Left lung (tissue), 10 donors: ENCODE measurements around the gene HRAS. TPM values are rescaled to one million over a fixed set of nuclear protein-coding genes. Genes with fewer than 3 reads are reported as not detected.

Experiments used
- ATAC-seq: fragments of 200-7000 bp; cut with Tn5 transposase; one replicate; pipeline ENCODE4 v1.9.1; 2020; ENCODE audit warnings: moderate library complexity
- DNase-seq, 4 donors: peaks; one replicate each; pipeline ENCODE4 v3.0.0-alpha.2; 2013 to 2020
- H3K27ac ChIP-seq, 2 donors: fragments of 200-600 bp; sonication (generic) in 1 of 2; one replicate each; pipeline versions ENCODE4 v1.5.0 to v1.8.0; 2020 to 2021
- H3K27me3 ChIP-seq, 2 donors: fragments of 200-600 bp; sonication (generic) in 1 of 2; one replicate each; pipeline versions ENCODE4 v1.5.0 to v1.8.0; 2020 to 2021
- H3K36me3 ChIP-seq, 2 donors: fragments of 200-600 bp; sonication (generic) in 1 of 2; one replicate each; pipeline versions ENCODE4 v1.5.0 to v1.8.0; 2020 to 2021
- H3K4me1 ChIP-seq, 2 donors: fragments of 200-600 bp; one replicate each; pipeline ENCODE4 v1.8.0; 2021
- H3K4me3 ChIP-seq, 2 donors: fragments of 200-600 bp; sonication (generic) in 1 of 2; one replicate each; pipeline versions ENCODE4 v1.5.0 to v1.8.0; 2020 to 2021; ENCODE audit warnings: mild to moderate bottlenecking in 1 of 2
- H3K9me3 ChIP-seq, 2 donors: fragments of 200-600 bp; sonication (generic) in 1 of 2; one replicate each; pipeline versions ENCODE4 v1.5.0 to v1.8.0; 2020 to 2021
- CTCF ChIP-seq, 2 donors: fragments of 200-600 bp; sonication (generic) in 1 of 2; IDR thresholded peaks; one replicate each; pipeline versions ENCODE4 v1.5.0 to v1.8.0; 2021; ENCODE audit warnings: antibody characterized with exemption in 2 of 2
- intact Hi-C, 2 donors: fragments of 100-400 bp; cut with DNase I; formaldehyde crosslinking; loops; one replicate each; pipeline versions ENCODE4 v1.11.2 to v1.14.2; 2022
- polyA plus RNA-seq, 6 donors: library from polyadenylated mRNA; unstranded; fragments of 120-200 nt; gene quantifications; one replicate each; pipeline ENCODE4 v1.2.1, GENCODE V29; 2013; ENCODE audit not compliant: insufficient read length in 6 of 6
- total RNA-seq, 2 donors: library from RNA; stranded (reverse); fragmentation: NEBNext Ultra II Directional; extraction: Animal tissue kit (Norgen Biotek cat#: 25700); gene quantifications; one replicate each; pipeline ENCODE4 v1.2.1, GENCODE V29; 2021
- donor health status: DM: no; HTN: yes; CAD: no.
- donor health status: DM: no; HTN: no; CAD: no.

The HRAS gene
- total and polyA plus RNA-seq, 8 donors, result 32.4 to 52.4 (median 37.9) TPM

GRCh38 chr11:499201-500076 is 35.9 kb downstream of the HRAS start:
- no peak for TF ChIP-seq CTCF (IDR thresholded peaks at IDR 0.05)
- Histone ChIP-seq H3K4me3 (no peak overlapping the region), H3K27me3 (no peaks in the 10 kb centered on the region), H3K4me1 (peaks cover 10 to 27% of the 10 kb centered on the region in 2 donors), H3K27ac (no peak overlapping the region), H3K36me3 (peaks cover 0 to 78% of the 10 kb centered on the region in 2 donors), H3K9me3 (no peaks in the 10 kb centered on the region)
- ATAC-seq, result no peak
- peak in 1 of 4 donors; percentile 73 for DNase-seq
- intact Hi-C loops, result no loop called here

GRCh38 chr11:498297-499181 is 36.8 kb downstream of the HRAS start:
- DNase-seq (peak in 1 of 4 donors; percentile 71), ATAC-seq (no peak)
- Histone ChIP-seq H3K36me3 (peaks cover 0 to 87% of the 10 kb centered on the region in 2 donors), H3K4me1 (peaks cover 5 to 18% of the 10 kb centered on the region in 2 donors), H3K4me3 (no peak overlapping the region), H3K27ac (no peak overlapping the region), H3K27me3 (no peaks in the 10 kb centered on the region), H3K9me3 (no peaks in the 10 kb centered on the region)
- intact Hi-C loops, result no loop called here
- TF ChIP-seq CTCF (IDR thresholded peaks at IDR 0.05), result no peak

- peaks cover 0 to 10% of the 10 kb centered on the region in 2 donors for H3K4me1 ChIP-seq
- ATAC-seq (no peak), DNase-seq (peak in 1 of 4 donors; percentile 59)
- intact Hi-C loops, result no loop called here
- no peaks in the 10 kb centered on the region for H3K27me3 ChIP-seq
- H3K9me3 ChIP-seq, result no peaks in the 10 kb centered on the region
- H3K27ac ChIP-seq, result no peak overlapping the region
- H3K4me3 ChIP-seq, result no peak overlapping the region
- no peak for TF ChIP-seq CTCF (IDR thresholded peaks at IDR 0.05)
- peaks cover 0 to 95% of the 10 kb centered on the region in 2 donors for H3K36me3 ChIP-seq
These were observed 37.6 kb downstream of the HRAS start for GRCh38 chr11:497565-498296.

- Histone ChIP-seq H3K4me3 (no peak overlapping the region), H3K36me3 (peaks cover 0 to 95% of the 10 kb centered on the region in 2 donors), H3K9me3 (no peaks in the 10 kb centered on the region), H3K4me1 (peaks cover 0 to 3% of the 10 kb centered on the region in 2 donors), H3K27ac (no peak overlapping the region), H3K27me3 (no peaks in the 10 kb centered on the region)
- TF ChIP-seq CTCF (IDR thresholded peaks at IDR 0.05), result no peak
- peak in 1 of 4 donors; percentile 45 for DNase-seq
- ATAC-seq, result no peak
- intact Hi-C loops, result no loop called here
These were observed 38.4 kb downstream of the HRAS start for GRCh38 chr11:496834-497564.
